GM12878 (cell line): ENCODE results near the gene R3HDM2. TPM values are rescaled to one million over a fixed set of nuclear protein-coding genes. Genes with fewer than 3 reads are reported as not detected.

ENCODE experiments used
- CREB1 ChIP-seq: IDR thresholded peaks from 2 replicates; pipeline ENCODE4 v1.6.1; 2012; ENCODE audit warnings: low read depth, mild to moderate bottlenecking, inconsistent platforms
- EED ChIP-seq: sonication (generic); IDR thresholded peaks from 2 replicates; pipeline ENCODE4 v1.6.1; 2016; ENCODE audit warnings: antibody characterized with exemption, low read depth
- ELK1 ChIP-seq: IDR thresholded peaks from 2 replicates; pipeline ENCODE4 v1.6.1; 2012; ENCODE audit warnings: low read depth, low read length, improper control_type of control experiment
- FOXM1 ChIP-seq: IDR thresholded peaks from 2 replicates; pipeline ENCODE4 v1.6.1; 2012; ENCODE audit warnings: low read depth, mild to moderate bottlenecking, inconsistent platforms, low read length, moderate library complexity
- IKZF2 ChIP-seq, 2 experiments: fragments of 450-650 bp; IDR thresholded peaks; 2 replicates each; pipeline ENCODE4 v1.6.1; 2017; ENCODE audit warnings: mild to moderate bottlenecking in 2 of 2, moderate library complexity in 2 of 2
- NFXL1 ChIP-seq: fragments of 450-650 bp; IDR thresholded peaks from 2 replicates; pipeline ENCODE4 v1.6.1; 2017; ENCODE audit warnings: antibody characterized with exemption, mild to moderate bottlenecking, borderline replicate concordance
- RAD21 ChIP-seq: IDR thresholded peaks from 2 replicates; pipeline ENCODE4 v1.6.1; 2011; ENCODE audit warnings: mild to moderate bottlenecking, low read depth, low read length, moderate library complexity; ENCODE audit not compliant: insufficient read depth
- RELA ChIP-seq: fragments of 450-650 bp; IDR thresholded peaks from 2 replicates; pipeline ENCODE4 v1.8.0; 2014; ENCODE audit warnings: borderline replicate concordance; ENCODE audit not compliant: partially characterized antibody
- RELB ChIP-seq: fragments of 450-650 bp; IDR thresholded peaks from 2 replicates; pipeline ENCODE4 v1.6.1; 2017; ENCODE audit warnings: low read depth, mild to moderate bottlenecking, moderate library complexity
- RUNX3 ChIP-seq: IDR thresholded peaks from 2 replicates; pipeline ENCODE4 v1.6.1; 2012; ENCODE audit warnings: low read length, inconsistent platforms
- SMARCA5 ChIP-seq: fragments of 450-650 bp; IDR thresholded peaks from 2 replicates; pipeline ENCODE4 v1.6.1; 2017; ENCODE audit warnings: mild to moderate bottlenecking
- SUPT20H ChIP-seq: IDR thresholded peaks from 2 replicates; pipeline ENCODE4 v1.6.1; 2011; ENCODE audit warnings: low read depth, mild to moderate bottlenecking, low read length, moderate library complexity, borderline replicate concordance; ENCODE audit not compliant: control insufficient read depth
- TBL1XR1 ChIP-seq: IDR thresholded peaks from 2 replicates; pipeline ENCODE4 v1.6.1; 2012; ENCODE audit warnings: low read depth, low read length, improper control_type of control experiment
- ZBTB33 ChIP-seq: fragments of 450-650 bp; IDR thresholded peaks from 2 replicates; pipeline ENCODE4 v1.6.1; 2017; ENCODE audit warnings: mild to moderate bottlenecking
- ZBTB4 ChIP-seq: fragments of 450-650 bp; formaldehyde crosslinking; IDR thresholded peaks from 2 replicates; pipeline ENCODE4 v1.4.0; 2022; ENCODE audit warnings: mild to moderate bottlenecking, moderate library complexity
- ZBTB40 ChIP-seq: fragments of 450-650 bp; IDR thresholded peaks from 2 replicates; pipeline ENCODE4 v1.6.1; 2016; ENCODE audit warnings: mild to moderate bottlenecking, moderate library complexity, borderline replicate concordance
- ZNF217 ChIP-seq: fragments of 450-650 bp; IDR thresholded peaks from 2 replicates; pipeline ENCODE4 v1.6.1; 2017; ENCODE audit warnings: antibody characterized with exemption, mild to moderate bottlenecking
- polyA plus RNA-seq, 11 experiments: library from polyadenylated mRNA; depleted of rRNA in 4 of 11; unstranded in 6 of 11; stranded (reverse) in 5 of 11; fragments of >200 nt; fragmentation: Nextera tagmentation in 4 of 11; fragmentation: Illumina TruSeq in 1 of 11; extraction: Ambion mirVana in 4 of 11; extraction: Trizol in 1 of 11; gene quantifications; 1 replicate in 1 of 11; 2 replicates in 10 of 11; pipeline versions ENCODE4 v1.2.1 to v1.2.3, GENCODE V29; 2011 to 2016; ENCODE audit warnings: inconsistent platforms in 2 of 11, missing spikeins in 2 of 11, low read depth in 1 of 11
- total RNA-seq, 4 experiments: library from RNA; depleted of rRNA in 3 of 4; stranded (reverse); fragments of >200 nt in 3 of 4; fragmentation: Illumina TruSeq in 1 of 4; extraction: Trizol in 1 of 4; gene quantifications; 2 replicates each; pipeline versions ENCODE4 v1.2.1 to v1.2.3, GENCODE V29; 2013 to 2021

The R3HDM2 gene
- total and polyA plus RNA-seq, 10 of the 15 experiments (the other 5 are each of a cell fraction or from before 2014, with no cell fraction given) = 4.6 to 26.1 (median 11.2) TPM

- TF ChIP-seq NFXL1 (no peak), RUNX3 (peak; percentile 47), FOXM1 (no peak), ELK1 (no peak), TBL1XR1 (no peak), SMARCA5 (peak; percentile 22; the same call in 1 of the 2 replicates), ZBTB33 (no peak), IKZF2 (IDR thresholded peaks at IDR 0.05) (peak; percentile 9 to 19; a peak in 1 of 4 replicates), RELA (no peak), ZNF217 (0 out of 2 replicates have a peak, but pooled peaks have one; percentile 21), RELB (0 out of 2 replicates have a peak, but pooled peaks have one; percentile 25), EED (no peak; the same call in 1 of the 2 replicates), CREB1 (no peak), RAD21 (no peak), SUPT20H (no peak), ZBTB40 (no peak; the same call in 1 of the 2 replicates), ZBTB4 (CRISPR knock-in tag) (no peak)
Observed at GRCh38 chr12:57430112-57430930, 522 bp downstream of the R3HDM2 start (continued).
